ENCODE results near the gene BCL11B.

BCL11B gene

GRCh38 chr14:99208318-99208717 lies 63.7 kb downstream of the BCL11B start:
- H3K4me2 ChIP-seq (ENCODE audit: low read length, poor library complexity, severe bottlenecking), result no peak overlapping the region
- no peaks in the 10 kb centered on the region for H3K36me3 ChIP-seq (ENCODE audit: control insufficient read depth in 1 of 2, insufficient read depth in 2 of 2, low read depth in 1 of 2, low read length in 2 of 2)
- H3K4me1 ChIP-seq (ENCODE audit: control insufficient read depth, insufficient read depth, low read depth, low read length), result no peaks in the 10 kb centered on the region
- H3K79me1 ChIP-seq (replicated peaks; ENCODE audit: low read length, poor library complexity, severe bottlenecking), result no peaks in the 10 kb centered on the region
- H2BK120ac ChIP-seq (ENCODE audit: low read depth, low read length), result no peak overlapping the region
- no peak overlapping the region for H3K4ac ChIP-seq (ENCODE audit: low read depth in 1 of 2, low read length in 2 of 2)
- no peak overlapping the region for H2AFZ ChIP-seq (ENCODE audit: low read depth, low read length)
- 70% methylated on average over 9 of the region's 9 CpGs for WGBS
- H3K27ac ChIP-seq (ENCODE audit: low read length, poor library complexity, severe bottlenecking), result no peak overlapping the region
- no peak overlapping the region for H3K14ac ChIP-seq (ENCODE audit: low read length in 2 of 2)
- DNase-seq, result no peak
- H3K27me3 ChIP-seq (ENCODE audit: control insufficient read depth in 1 of 2, insufficient read depth in 1 of 2, low read length in 2 of 2), result peaks cover 0 to 15% of the 10 kb centered on the region in 2 experiments
- no peak overlapping the region for H2BK5ac ChIP-seq (ENCODE audit: low read depth, low read length, poor library complexity, severe bottlenecking)
- no peak overlapping the region for H2BK15ac ChIP-seq (ENCODE audit: low read depth, poor library complexity, severe bottlenecking)
- H4K91ac ChIP-seq (ENCODE audit: low read length), result no peak overlapping the region
- H3K9ac ChIP-seq (ENCODE audit: low read length), result no peak overlapping the region
- no peaks in the 10 kb centered on the region for H3K9me3 ChIP-seq (ENCODE audit: control insufficient read depth, low read length)
- H2BK12ac ChIP-seq (ENCODE audit: low read length in 2 of 2), result no peak overlapping the region
- no peak overlapping the region for H3K23ac ChIP-seq (ENCODE audit: low read length in 2 of 2)
- no peak overlapping the region for H3K4me3 ChIP-seq (ENCODE audit: insufficient read depth in 1 of 2, low read depth in 1 of 2, low read length in 2 of 2)
- H2AK5ac ChIP-seq (ENCODE audit: low read length, severe bottlenecking), result no peak overlapping the region
- H3K18ac ChIP-seq (ENCODE audit: low read depth in 1 of 2, low read length in 2 of 2), result no peak overlapping the region
- no peak overlapping the region for H4K8ac ChIP-seq (ENCODE audit: low read length)

- Histone ChIP-seq H4K8ac (ENCODE audit: low read length) (no peak overlapping the region), H3K4me3 (ENCODE audit: insufficient read depth in 1 of 2, low read depth in 1 of 2, low read length in 2 of 2) (no peak overlapping the region), H2BK15ac (ENCODE audit: low read depth, poor library complexity, severe bottlenecking) (no peak overlapping the region), H3K4me2 (ENCODE audit: low read length, poor library complexity, severe bottlenecking) (no peak overlapping the region), H3K36me3 (ENCODE audit: control insufficient read depth in 1 of 2, insufficient read depth in 2 of 2, low read depth in 1 of 2, low read length in 2 of 2) (no peaks in the 10 kb centered on the region), H3K27ac (ENCODE audit: low read length, poor library complexity, severe bottlenecking) (no peak overlapping the region), H2BK12ac (ENCODE audit: low read length in 2 of 2) (no peak overlapping the region), H3K4ac (ENCODE audit: low read depth in 1 of 2, low read length in 2 of 2) (no peak overlapping the region), H3K79me1 (replicated peaks; ENCODE audit: low read length, poor library complexity, severe bottlenecking) (no peaks in the 10 kb centered on the region), H3K9ac (ENCODE audit: low read length) (no peak overlapping the region), H4K91ac (ENCODE audit: low read length) (no peak overlapping the region), H3K23ac (ENCODE audit: low read length in 2 of 2) (no peak overlapping the region), H3K4me1 (ENCODE audit: control insufficient read depth, insufficient read depth, low read depth, low read length) (no peaks in the 10 kb centered on the region), H2AFZ (ENCODE audit: low read depth, low read length) (no peak overlapping the region), H3K18ac (ENCODE audit: low read depth in 1 of 2, low read length in 2 of 2) (no peak overlapping the region), H2AK5ac (ENCODE audit: low read length, severe bottlenecking) (no peak overlapping the region), H2BK5ac (ENCODE audit: low read depth, low read length, poor library complexity, severe bottlenecking) (no peak overlapping the region), H2BK120ac (ENCODE audit: low read depth, low read length) (no peak overlapping the region), H3K14ac (ENCODE audit: low read length in 2 of 2) (no peak overlapping the region), H3K9me3 (ENCODE audit: control insufficient read depth, low read length) (no peaks in the 10 kb centered on the region), H3K27me3 (ENCODE audit: control insufficient read depth in 1 of 2, insufficient read depth in 1 of 2, low read length in 2 of 2) (peaks cover 0 to 8% of the 10 kb centered on the region in 2 experiments)
- WGBS, result 70% methylated on average over 4 of the region's 4 CpGs
- DNase-seq, result no peak
Measured at GRCh38 chr14:99207456-99207855, 64.5 kb downstream of the BCL11B start.

GRCh38 chr14:99206090-99206489 lies 65.9 kb downstream of the BCL11B start:
- WGBS, result 84% methylated on average over 3 of the region's 4 CpGs
- H2BK15ac ChIP-seq (ENCODE audit: low read depth, poor library complexity, severe bottlenecking), result no peak overlapping the region
- no peak overlapping the region for H2BK5ac ChIP-seq (ENCODE audit: low read depth, low read length, poor library complexity, severe bottlenecking)
- H3K4me1 ChIP-seq (ENCODE audit: control insufficient read depth, insufficient read depth, low read depth, low read length), result no peaks in the 10 kb centered on the region
- H3K79me1 ChIP-seq (replicated peaks; ENCODE audit: low read length, poor library complexity, severe bottlenecking), result no peaks in the 10 kb centered on the region
- no peak overlapping the region for H3K14ac ChIP-seq (ENCODE audit: low read length in 2 of 2)
- no peaks in the 10 kb centered on the region for H3K36me3 ChIP-seq (ENCODE audit: control insufficient read depth in 1 of 2, insufficient read depth in 2 of 2, low read depth in 1 of 2, low read length in 2 of 2)
- H3K23ac ChIP-seq (ENCODE audit: low read length in 2 of 2), result no peak overlapping the region
- no peak overlapping the region for H3K4me3 ChIP-seq (ENCODE audit: insufficient read depth in 1 of 2, low read depth in 1 of 2, low read length in 2 of 2)
- peaks cover 0 to 2% of the 10 kb centered on the region in 2 experiments for H3K27me3 ChIP-seq (ENCODE audit: control insufficient read depth in 1 of 2, insufficient read depth in 1 of 2, low read length in 2 of 2)
- H3K18ac ChIP-seq (ENCODE audit: low read depth in 1 of 2, low read length in 2 of 2), result no peak overlapping the region
- no peak overlapping the region for H2BK120ac ChIP-seq (ENCODE audit: low read depth, low read length)
- no peak overlapping the region for H2AK5ac ChIP-seq (ENCODE audit: low read length, severe bottlenecking)
- DNase-seq, result no peak
- no peak overlapping the region for H4K8ac ChIP-seq (ENCODE audit: low read length)
- H3K4me2 ChIP-seq (ENCODE audit: low read length, poor library complexity, severe bottlenecking), result no peak overlapping the region
- H2BK12ac ChIP-seq (ENCODE audit: low read length in 2 of 2), result no peak overlapping the region
- no peaks in the 10 kb centered on the region for H3K9me3 ChIP-seq (ENCODE audit: control insufficient read depth, low read length)
- no peak overlapping the region for H2AFZ ChIP-seq (ENCODE audit: low read depth, low read length)
- no peak overlapping the region for H4K91ac ChIP-seq (ENCODE audit: low read length)
- no peak overlapping the region for H3K4ac ChIP-seq (ENCODE audit: low read depth in 1 of 2, low read length in 2 of 2)
- no peak overlapping the region for H3K27ac ChIP-seq (ENCODE audit: low read length, poor library complexity, severe bottlenecking)
- H3K9ac ChIP-seq (ENCODE audit: low read length), result no peak overlapping the region

- no peaks in the 10 kb centered on the region for H3K4me1 ChIP-seq (ENCODE audit: control insufficient read depth, insufficient read depth, low read depth, low read length)
- peaks cover 0 to 4% of the 10 kb centered on the region in 2 experiments for H3K27me3 ChIP-seq (ENCODE audit: control insufficient read depth in 1 of 2, insufficient read depth in 1 of 2, low read length in 2 of 2)
- 82% methylated on average over 16 of the region's 17 CpGs for WGBS
- H2BK15ac ChIP-seq (ENCODE audit: low read depth, poor library complexity, severe bottlenecking), result no peak overlapping the region
- H2AFZ ChIP-seq (ENCODE audit: low read depth, low read length), result no peak overlapping the region
- no peak overlapping the region for H2BK120ac ChIP-seq (ENCODE audit: low read depth, low read length)
- no peaks in the 10 kb centered on the region for H3K36me3 ChIP-seq (ENCODE audit: control insufficient read depth in 1 of 2, insufficient read depth in 2 of 2, low read depth in 1 of 2, low read length in 2 of 2)
- H3K27ac ChIP-seq (ENCODE audit: low read length, poor library complexity, severe bottlenecking), result no peak overlapping the region
- no peak overlapping the region for H2BK5ac ChIP-seq (ENCODE audit: low read depth, low read length, poor library complexity, severe bottlenecking)
- no peak overlapping the region for H3K14ac ChIP-seq (ENCODE audit: low read length in 2 of 2)
- no peaks in the 10 kb centered on the region for H3K9me3 ChIP-seq (ENCODE audit: control insufficient read depth, low read length)
- no peak overlapping the region for H4K8ac ChIP-seq (ENCODE audit: low read length)
- no peaks in the 10 kb centered on the region for H3K79me1 ChIP-seq (replicated peaks; ENCODE audit: low read length, poor library complexity, severe bottlenecking)
- H3K9ac ChIP-seq (ENCODE audit: low read length), result no peak overlapping the region
- no peak overlapping the region for H2AK5ac ChIP-seq (ENCODE audit: low read length, severe bottlenecking)
- H3K23ac ChIP-seq (ENCODE audit: low read length in 2 of 2), result no peak overlapping the region
- DNase-seq, result no peak
- H3K18ac ChIP-seq (ENCODE audit: low read depth in 1 of 2, low read length in 2 of 2), result no peak overlapping the region
- H3K4ac ChIP-seq (ENCODE audit: low read depth in 1 of 2, low read length in 2 of 2), result no peak overlapping the region
- H4K91ac ChIP-seq (ENCODE audit: low read length), result no peak overlapping the region
- no peak overlapping the region for H3K4me3 ChIP-seq (ENCODE audit: insufficient read depth in 1 of 2, low read depth in 1 of 2, low read length in 2 of 2)
- H3K4me2 ChIP-seq (ENCODE audit: low read length, poor library complexity, severe bottlenecking), result no peak overlapping the region
- no peak overlapping the region for H2BK12ac ChIP-seq (ENCODE audit: low read length in 2 of 2)
Measured at GRCh38 chr14:99205086-99205688, 66.8 kb downstream of the BCL11B start.

Measured in mesenchymal stem cell (in vitro differentiated cells and primary cell).